Kidney (tissue), 14 donors: ENCODE data around the gene MNX1. TPM values are rescaled to one million over a fixed set of nuclear protein-coding genes. Genes with fewer than 3 reads are reported as not detected.

Experiments used
- DNase-seq, 5 donors: peaks; one replicate each; pipeline ENCODE4 v3.0.0-alpha.2; 2013 to 2020
- FAIRE-seq: peaks from 2 replicates; lab custom pipeline; 2012; peaks lifted over from hg19 to GRCh38; lab: Jason Lieb, UNC
- H3K27ac ChIP-seq, 2 donors: one replicate each; pipeline ENCODE4 v1.7.0; 2013; ENCODE audit warnings: low read depth in 2 of 2, low read length in 2 of 2, inconsistent platforms in 1 of 2
- H3K27me3 ChIP-seq: one replicate; pipeline ENCODE4 v1.7.1; 2013; ENCODE audit warnings: low read length, inconsistent platforms; ENCODE audit not compliant: control insufficient read depth, insufficient read depth
- H3K36me3 ChIP-seq, 3 donors: one replicate each; pipeline versions ENCODE4 v1.7.0 to v1.7.1; 2013; ENCODE audit warnings: low read length in 3 of 3, control low read depth in 1 of 3, inconsistent platforms in 1 of 3; ENCODE audit not compliant: insufficient read depth in 3 of 3, control insufficient read depth in 2 of 3
- H3K4me1 ChIP-seq, 3 donors: one replicate each; pipeline versions ENCODE4 v1.7.0 to v1.7.1; 2013; ENCODE audit warnings: low read length in 3 of 3, inconsistent platforms in 1 of 3, low read depth in 1 of 3; ENCODE audit not compliant: control insufficient read depth in 2 of 3, insufficient read depth in 2 of 3
- H3K4me3 ChIP-seq, 3 donors: one replicate each; pipeline versions ENCODE4 v1.7.0 to v1.8.1; 2013; ENCODE audit warnings: low read length in 3 of 3, control low read depth in 1 of 3, inconsistent platforms in 1 of 3
- H3K9ac ChIP-seq, 3 donors: one replicate each; pipeline versions ENCODE4 v1.7.0 to v1.7.1; 2013; ENCODE audit warnings: low read length in 3 of 3, control low read depth in 1 of 3, inconsistent platforms in 1 of 3
- H3K9me3 ChIP-seq, 3 donors: one replicate each; pipeline versions ENCODE4 v1.7.0 to v1.7.1; 2013; ENCODE audit warnings: low read length in 3 of 3, control low read depth in 1 of 3, inconsistent platforms in 1 of 3; ENCODE audit not compliant: control insufficient read depth in 2 of 3, insufficient read depth in 1 of 3
- intact Hi-C: fragments of 100-400 bp; cut with DNase I; formaldehyde crosslinking; loops from one replicate; pipeline ENCODE4 v1.11.1; 2022
- polyA plus RNA-seq: library from polyadenylated mRNA; stranded (reverse); fragments of 350-450 nt; fragmentation: Illumina TruSeq; extraction: RNeasy Lipid Tissue Mini Kit (QIAGEN cat#74804); gene quantifications from one replicate; pipeline ENCODE4 v1.2.3, GENCODE V29; 2014; ENCODE audit warnings: low read depth, low replicate concordance; ENCODE audit not compliant: insufficient read depth
- total RNA-seq: library from RNA; stranded (reverse); fragmentation: NEBNext Ultra II Directional; extraction: Animal tissue kit (Norgen Biotek cat#: 25700); gene quantifications from one replicate; pipeline ENCODE4 v1.2.1, GENCODE V29; 2021
- TF ChIP-seq, protein P1 (sequence below): IDR thresholded peaks from 3 replicates; pipeline ENCODE4 v1.5.1; 2012; ENCODE audit warnings: mild to moderate bottlenecking, moderate library complexity, borderline replicate concordance; ENCODE audit not compliant: insufficient read depth; ENCODE audit errors: extremely low read depth
- donor health status: control.
- donor health status: control.
- donor health status: control.
- donor health status: control.
- donor health status: control.
- donor health status: DM: yes; HTN: yes; CAD: no.
- donor health status: Normal renal cell carcinoma (clear cell type).

MNX1 gene
- total and polyA plus RNA-seq, 2 donors from 2014 or later = 1.1 TPM; not detected in 1

DNA sequence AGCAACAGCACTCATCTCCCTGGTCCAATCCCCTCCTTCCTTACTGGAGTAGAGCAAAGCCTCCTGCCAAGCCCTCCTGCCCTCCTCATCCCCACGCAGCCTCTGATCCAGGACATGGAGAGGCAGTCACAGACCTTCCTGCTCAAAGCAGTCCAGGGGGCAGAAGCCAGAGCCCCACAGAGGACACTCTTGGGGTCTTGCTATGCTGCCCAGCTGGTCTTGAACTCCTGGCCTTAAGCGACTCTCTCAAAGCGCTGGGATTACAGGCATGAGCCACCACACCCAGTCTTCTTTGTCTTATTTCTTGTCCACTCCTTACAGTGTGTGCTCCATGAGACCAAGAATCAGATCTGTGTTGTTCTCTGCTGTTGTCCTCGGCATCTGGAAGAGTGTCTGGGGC, 26.6 kb upstream of the MNX1 start:
- peak in 1 of 5 donors; percentile 17 for DNase-seq
- Histone ChIP-seq H3K4me1 (no peaks in the 10 kb centered on the region), H3K27me3 (no peaks in the 10 kb centered on the region), H3K9me3 (peaks cover 0 to 5% (median 5%) of the 10 kb centered on the region in 3 donors), H3K36me3 (no peaks in the 10 kb centered on the region), H3K9ac (no peak overlapping the region), H3K27ac (no peak overlapping the region), H3K4me3 (no peak overlapping the region)
- no peak for FAIRE-seq
- intact Hi-C loops = no loop called here
- TF ChIP-seq, protein P1, sequence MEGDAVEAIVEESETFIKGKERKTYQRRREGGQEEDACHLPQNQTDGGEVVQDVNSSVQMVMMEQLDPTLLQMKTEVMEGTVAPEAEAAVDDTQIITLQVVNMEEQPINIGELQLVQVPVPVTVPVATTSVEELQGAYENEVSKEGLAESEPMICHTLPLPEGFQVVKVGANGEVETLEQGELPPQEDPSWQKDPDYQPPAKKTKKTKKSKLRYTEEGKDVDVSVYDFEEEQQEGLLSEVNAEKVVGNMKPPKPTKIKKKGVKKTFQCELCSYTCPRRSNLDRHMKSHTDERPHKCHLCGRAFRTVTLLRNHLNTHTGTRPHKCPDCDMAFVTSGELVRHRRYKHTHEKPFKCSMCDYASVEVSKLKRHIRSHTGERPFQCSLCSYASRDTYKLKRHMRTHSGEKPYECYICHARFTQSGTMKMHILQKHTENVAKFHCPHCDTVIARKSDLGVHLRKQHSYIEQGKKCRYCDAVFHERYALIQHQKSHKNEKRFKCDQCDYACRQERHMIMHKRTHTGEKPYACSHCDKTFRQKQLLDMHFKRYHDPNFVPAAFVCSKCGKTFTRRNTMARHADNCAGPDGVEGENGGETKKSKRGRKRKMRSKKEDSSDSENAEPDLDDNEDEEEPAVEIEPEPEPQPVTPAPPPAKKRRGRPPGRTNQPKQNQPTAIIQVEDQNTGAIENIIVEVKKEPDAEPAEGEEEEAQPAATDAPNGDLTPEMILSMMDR = no peak

DNA sequence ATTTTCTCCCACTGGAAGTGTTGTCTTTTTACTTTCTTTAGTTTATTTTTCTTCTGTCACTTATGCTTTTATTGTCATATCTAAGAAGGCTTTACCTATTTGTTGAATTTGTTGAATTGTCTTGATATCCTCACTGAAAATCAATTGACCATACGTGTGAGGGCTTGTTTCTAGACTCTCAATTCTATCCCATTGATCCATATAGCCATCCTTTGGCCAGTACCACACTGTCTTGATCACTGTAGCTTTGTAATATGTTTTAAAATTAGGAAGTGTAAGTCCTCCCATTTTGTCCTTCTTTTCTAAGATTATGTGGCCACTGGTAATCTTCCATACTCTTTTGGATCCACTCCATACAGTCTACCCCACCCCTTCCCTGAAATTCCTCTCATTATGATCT, 25.5 kb upstream of the MNX1 start:
- Histone ChIP-seq H3K9ac (no peak overlapping the region), H3K4me1 (no peaks in the 10 kb centered on the region), H3K4me3 (no peak overlapping the region), H3K27me3 (no peaks in the 10 kb centered on the region), H3K36me3 (no peaks in the 10 kb centered on the region), H3K9me3 (peaks cover 0 to 5% (median 5%) of the 10 kb centered on the region in 3 donors), H3K27ac (no peak overlapping the region)
- intact Hi-C loops = no loop called here
- no peak for DNase-seq
- FAIRE-seq = no peak
- TF ChIP-seq, protein P1 = no peak

DNA sequence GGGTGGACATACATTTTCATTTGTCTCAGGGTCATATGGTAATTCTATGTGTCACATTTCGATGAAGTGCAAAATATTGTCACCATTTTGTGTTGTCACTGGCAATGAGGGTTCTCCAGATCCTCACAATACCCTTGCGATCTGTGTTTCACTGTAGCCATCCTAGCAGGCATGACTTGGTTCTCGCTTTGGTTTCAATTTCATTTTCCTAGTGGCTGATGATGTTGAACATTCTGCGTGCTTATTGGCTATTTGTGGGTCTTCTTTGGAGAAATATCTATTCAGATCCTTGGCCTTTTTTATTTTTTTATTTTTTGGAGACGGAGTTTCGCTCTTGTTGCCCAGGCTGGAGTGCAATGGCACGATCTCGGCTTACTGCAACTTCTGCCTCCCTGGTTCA, 24.8 kb upstream of the MNX1 start:
- no peak for FAIRE-seq
- Histone ChIP-seq H3K27ac (no peak overlapping the region), H3K9me3 (peaks cover 0 to 5% (median 5%) of the 10 kb centered on the region in 3 donors), H3K4me1 (no peaks in the 10 kb centered on the region), H3K36me3 (no peaks in the 10 kb centered on the region), H3K27me3 (no peaks in the 10 kb centered on the region), H3K9ac (no peak overlapping the region), H3K4me3 (no peak overlapping the region)
- intact Hi-C loops = no loop called here
- TF ChIP-seq, protein P1 = no peak
- DNase-seq = no peak
